ENCODE data around the gene DOK3. TPM values are rescaled to one million over a fixed set of nuclear protein-coding genes. Genes with fewer than 3 reads are reported as not detected.

DOK3 gene
- total and polyA plus RNA-seq, 2 experiments from 2014 or later, result 2.2 to 11.1 TPM

GRCh38 chr5:177503351-177504085, 6.1 kb downstream of the DOK3 start (continued):
- TF ChIP-seq ZNF462 (CRISPR knock-in tag; IDR thresholded peaks at IDR 0.05) (no peak), CREB1 (CRISPR knock-in tag; IDR thresholded peaks at IDR 0.05; ENCODE audit: low read depth) (no peak), JUNB (IDR thresholded peaks at IDR 0.05; ENCODE audit: unreplicated experiment) (no peak), EZH2phosphoT487 (IDR thresholded peaks at IDR 0.05; ENCODE audit: unreplicated experiment) (no peak), STAT1 (IDR thresholded peaks at IDR 0.05; ENCODE audit: unreplicated experiment) (no peak), ETS1 (IDR thresholded peaks at IDR 0.05) (no peak), NANOG (IDR thresholded peaks at IDR 0.05; ENCODE audit: borderline replicate concordance) (no peak), EZH2 (IDR thresholded peaks at IDR 0.05; ENCODE audit: low read depth, unreplicated experiment) (no peak), CTCF (conservative IDR thresholded peaks at IDR 0.05; ENCODE audit: low read depth in 2 of 2) (no peak), ZNF114 (CRISPR knock-in tag; IDR thresholded peaks at IDR 0.05) (no peak)
